Transverse colon (tissue), 4 donors: ENCODE results near the gene NFYA. TPM values are rescaled to one million over a fixed set of nuclear protein-coding genes. Genes with fewer than 3 reads are reported as not detected.
"Not testable (repeated sequence)": the region's sequence is repeated elsewhere in the genome, so short reads cannot be mapped to it uniquely, and the experiment has no call there.

Source experiments
- DNase-seq: peaks from one replicate; pipeline ENCODE4 v3.0.0-alpha.2; 2019
- H3K27ac ChIP-seq, 4 donors: fragments of 200-600 bp; sonication (generic); 2 replicates each; pipeline ENCODE4 v1.5.1; 2016 to 2018; ENCODE audit warnings: inconsistent platforms in 4 of 4
- H3K27me3 ChIP-seq: fragments of 200-600 bp; sonication (generic); 2 replicates; pipeline ENCODE4 v1.5.1; 2017; ENCODE audit warnings: inconsistent platforms
- H3K36me3 ChIP-seq, 4 donors: fragments of 200-600 bp; sonication (generic); 2 replicates each; pipeline ENCODE4 v1.5.1; 2017 to 2019; ENCODE audit warnings: inconsistent platforms in 4 of 4
- H3K4me1 ChIP-seq, 4 donors: fragments of 200-600 bp; sonication (generic); 2 replicates each; pipeline ENCODE4 v1.5.1; 2017 to 2020; ENCODE audit warnings: inconsistent platforms in 4 of 4
- H3K4me3 ChIP-seq, 4 donors: fragments of 200-600 bp; sonication (generic); 1 replicate in 1 of 4; 2 replicates in 3 of 4; pipeline versions ENCODE4 v1.5.1 to v1.6.1; 2017 to 2019; ENCODE audit warnings: inconsistent platforms in 4 of 4
- H3K9me3 ChIP-seq, 2 donors: fragments of 200-600 bp; sonication (generic); 2 replicates each; pipeline ENCODE4 v1.5.1; 2017 to 2019; ENCODE audit warnings: inconsistent platforms in 2 of 2
- EP300 ChIP-seq: sonication (generic); formaldehyde crosslinking; IDR thresholded peaks from one replicate; pipeline ENCODE4 v1.6.1; 2017; ENCODE audit warnings: antibody characterized with exemption, low read depth
- POLR2A ChIP-seq: fragments of 450-650 bp; IDR thresholded peaks from one replicate; pipeline ENCODE4 v1.6.1; 2016; ENCODE audit warnings: antibody characterized with exemption, mild to moderate bottlenecking, moderate library complexity
- POLR2AphosphoS5 ChIP-seq, 3 donors: sonication (generic); formaldehyde crosslinking; IDR thresholded peaks; one replicate each; pipeline ENCODE4 v1.6.1; 2016; ENCODE audit warnings: antibody characterized with exemption in 3 of 3
- WGBS, 2 donors: methylation state at CpG; one replicate each; pipeline ENCODE4 v1.1.5; 2018; ENCODE audit warnings: low coverage in 1 of 2; 5-methylcytosine and 5-hydroxymethylcytosine counted together
- in situ Hi-C, 4 donors: fragments of 200-750 bp; cut with MboI; loops; one replicate each; pipeline versions ENCODE4 v1.15.0 to v1.15.1; 2017; ENCODE audit warnings: low sequenced_read_pairs in 3 of 4, low pct_ligation_motif_present in 1 of 4, low pct_unique_long_range_greater_than_20kb in 1 of 4
- intact Hi-C: fragments of 100-400 bp; cut with DNase I; formaldehyde crosslinking; loops from one replicate; pipeline ENCODE4 v1.15.1; 2023; ENCODE audit warnings: low total_unique reads
- total RNA-seq, 4 donors: library from RNA; depleted of rRNA; stranded (reverse); fragments of >200 nt; gene quantifications; one replicate each; pipeline ENCODE4 v1.1.0, GENCODE V29; 2016
- TF ChIP-seq, protein P1 (sequence below), 5 experiments: fragments of 200-600 bp in 3 of 5; fragments of 450-650 bp in 2 of 5; sonication (generic) in 3 of 5; IDR thresholded peaks; 1 replicate in 2 of 5; 2 replicates in 3 of 5; pipeline ENCODE4 v1.5.1; 2016 to 2017; ENCODE audit warnings: antibody characterized with exemption in 5 of 5, inconsistent platforms in 3 of 5, mild to moderate bottlenecking in 2 of 5, moderate library complexity in 1 of 5

The NFYA gene
- total RNA-seq, 4 donors from 2014 or later: 11.1 to 64.3 (median 20.9) TPM

DNA sequence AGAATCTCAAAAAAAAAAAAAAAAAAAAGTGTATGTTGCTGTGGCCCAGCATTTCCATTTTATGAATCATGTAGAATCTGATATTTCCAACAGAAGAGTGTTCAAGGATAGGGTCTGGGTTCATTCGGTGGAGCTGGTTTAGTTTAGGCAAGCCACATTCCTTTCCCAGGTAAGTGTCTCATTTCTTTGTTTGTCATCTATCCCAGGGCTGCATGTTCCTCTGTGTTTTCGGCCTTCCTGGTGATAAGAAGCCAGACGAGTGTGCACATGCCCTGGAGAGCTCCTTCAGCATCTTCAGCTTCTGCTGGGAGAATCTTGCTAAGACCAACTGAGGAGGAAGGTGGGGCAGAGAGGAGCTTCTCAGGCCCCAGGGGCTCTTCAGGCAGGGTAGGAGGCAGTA lies 38.2 kb downstream of the NFYA start:
- TF ChIP-seq EP300: no peak
- TF ChIP-seq, protein P1, sequence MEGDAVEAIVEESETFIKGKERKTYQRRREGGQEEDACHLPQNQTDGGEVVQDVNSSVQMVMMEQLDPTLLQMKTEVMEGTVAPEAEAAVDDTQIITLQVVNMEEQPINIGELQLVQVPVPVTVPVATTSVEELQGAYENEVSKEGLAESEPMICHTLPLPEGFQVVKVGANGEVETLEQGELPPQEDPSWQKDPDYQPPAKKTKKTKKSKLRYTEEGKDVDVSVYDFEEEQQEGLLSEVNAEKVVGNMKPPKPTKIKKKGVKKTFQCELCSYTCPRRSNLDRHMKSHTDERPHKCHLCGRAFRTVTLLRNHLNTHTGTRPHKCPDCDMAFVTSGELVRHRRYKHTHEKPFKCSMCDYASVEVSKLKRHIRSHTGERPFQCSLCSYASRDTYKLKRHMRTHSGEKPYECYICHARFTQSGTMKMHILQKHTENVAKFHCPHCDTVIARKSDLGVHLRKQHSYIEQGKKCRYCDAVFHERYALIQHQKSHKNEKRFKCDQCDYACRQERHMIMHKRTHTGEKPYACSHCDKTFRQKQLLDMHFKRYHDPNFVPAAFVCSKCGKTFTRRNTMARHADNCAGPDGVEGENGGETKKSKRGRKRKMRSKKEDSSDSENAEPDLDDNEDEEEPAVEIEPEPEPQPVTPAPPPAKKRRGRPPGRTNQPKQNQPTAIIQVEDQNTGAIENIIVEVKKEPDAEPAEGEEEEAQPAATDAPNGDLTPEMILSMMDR (IDR thresholded peaks at IDR 0.05): no peak
- TF ChIP-seq POLR2A: no peak
- no peak for TF ChIP-seq POLR2AphosphoS5 (IDR thresholded peaks at IDR 0.05)
- H3K27ac ChIP-seq: no peak overlapping the region
- no peaks in the 10 kb centered on the region for H3K4me1 ChIP-seq
- WGBS, 2 donors: 90 to 100% methylated on average over 1 to 3 of the region's 3 CpGs
- no peaks in the 10 kb centered on the region for H3K9me3 ChIP-seq
- H3K4me3 ChIP-seq: no peak overlapping the region
- intact Hi-C loops: loop anchor here (5.0 kb wide), 1 partner anchor 479 kb away; no protein-coding TSS in a partner anchor
- H3K36me3 ChIP-seq: no peaks in the 10 kb centered on the region
- in situ Hi-C loops: no loop called here
- no peak for DNase-seq
- no peaks in the 10 kb centered on the region for H3K27me3 ChIP-seq

DNA sequence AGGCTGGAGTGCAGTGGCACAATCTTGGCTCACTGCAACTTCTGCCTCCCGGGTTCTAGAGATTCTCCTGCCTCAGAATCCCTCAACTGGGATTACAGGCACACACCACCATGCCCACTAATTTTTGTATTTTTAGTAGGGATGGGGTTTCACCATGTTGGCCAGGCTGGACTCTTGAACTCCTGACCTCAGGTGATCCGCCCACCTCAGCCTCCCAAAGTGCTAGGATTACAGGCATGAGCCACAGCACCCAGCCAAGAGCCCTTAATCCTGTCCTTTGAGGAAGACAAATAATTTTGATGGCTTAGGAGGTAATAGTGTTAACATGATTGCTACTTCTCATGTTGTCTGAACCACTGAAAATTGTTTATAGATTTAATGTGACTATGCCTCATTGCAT lies 42.3 kb downstream of the NFYA start:
- H3K4me1 ChIP-seq, DNase-seq, intact Hi-C loops, H3K27ac ChIP-seq, H3K9me3 ChIP-seq, H3K27me3 ChIP-seq, H3K36me3 ChIP-seq, in situ Hi-C loops, H3K4me3 ChIP-seq: not testable (repeated sequence)
- 87% methylated on average over 2 of the region's 2 CpGs; no CpG with 5 or more reads in 1 of the 2 donors for WGBS, 2 donors

DNA sequence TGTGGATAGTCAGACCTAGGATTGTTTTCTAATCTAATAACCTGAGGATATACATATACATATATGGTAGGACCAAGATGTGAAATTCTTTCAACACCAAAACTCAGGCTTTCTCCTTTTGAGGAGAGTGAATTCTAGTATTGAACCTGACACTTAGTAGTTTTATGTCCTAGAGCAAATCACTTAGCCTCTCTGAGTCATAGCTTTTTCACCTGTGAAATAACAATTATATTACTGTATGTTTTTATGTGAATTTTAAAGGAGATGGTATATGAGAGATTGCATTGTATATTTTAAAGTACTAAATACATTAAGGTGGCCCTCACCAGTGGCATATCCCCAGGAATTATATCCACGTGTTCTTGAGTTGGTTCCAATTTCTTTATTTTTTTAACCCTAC lies 46.7 kb downstream of the NFYA start:
- H3K27me3 ChIP-seq: no peaks in the 10 kb centered on the region
- no peak for DNase-seq
- 46 to 75% methylated on average over 1 of the region's 1 CpG for WGBS, 2 donors
- TF ChIP-seq, protein P1 (IDR thresholded peaks at IDR 0.05): no peak
- TF ChIP-seq POLR2A (no peak), POLR2AphosphoS5 (IDR thresholded peaks at IDR 0.05) (no peak), EP300 (no peak)
- in situ Hi-C loops: no loop called here
- intact Hi-C loops: no loop called here
- H3K9me3 ChIP-seq: no peaks in the 10 kb centered on the region
- H3K36me3 ChIP-seq: no peaks in the 10 kb centered on the region
- H3K4me3 ChIP-seq: no peak overlapping the region
- no peak overlapping the region for H3K27ac ChIP-seq
- H3K4me1 ChIP-seq: no peaks in the 10 kb centered on the region

DNA sequence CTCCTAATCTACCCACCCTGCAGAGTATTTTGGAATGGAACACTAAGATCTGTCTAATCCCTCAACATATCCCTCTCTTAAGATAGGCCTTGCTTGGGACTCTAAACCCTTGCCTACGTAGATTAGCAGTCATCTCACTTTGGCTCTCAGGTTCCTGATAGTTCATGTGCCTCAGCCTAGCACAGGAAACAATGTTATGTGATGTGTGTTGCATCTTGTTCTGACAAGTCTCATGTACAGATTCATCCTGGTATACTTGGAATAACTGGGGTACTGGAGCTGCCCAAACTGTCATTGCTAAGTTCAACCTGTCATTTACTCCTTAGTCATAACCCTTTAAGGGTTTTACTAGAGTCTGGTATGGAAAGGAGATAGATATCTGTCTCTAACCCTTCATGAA lies 47.3 kb downstream of the NFYA start:
- H3K4me3 ChIP-seq: no peak overlapping the region
- TF ChIP-seq POLR2A: no peak
- TF ChIP-seq POLR2AphosphoS5 (IDR thresholded peaks at IDR 0.05): no peak
- TF ChIP-seq, protein P1 (IDR thresholded peaks at IDR 0.05): no peak
- no peak for TF ChIP-seq EP300
- no peaks in the 10 kb centered on the region for H3K36me3 ChIP-seq
- H3K4me1 ChIP-seq: no peaks in the 10 kb centered on the region
- no peak overlapping the region for H3K27ac ChIP-seq
- H3K27me3 ChIP-seq: no peaks in the 10 kb centered on the region
- in situ Hi-C loops (no loop called here), intact Hi-C loops (no loop called here)
- 86 to 95% methylated on average over 1 of the region's 1 CpG for WGBS, 2 donors
- DNase-seq: no peak
- no peaks in the 10 kb centered on the region for H3K9me3 ChIP-seq

DNA sequence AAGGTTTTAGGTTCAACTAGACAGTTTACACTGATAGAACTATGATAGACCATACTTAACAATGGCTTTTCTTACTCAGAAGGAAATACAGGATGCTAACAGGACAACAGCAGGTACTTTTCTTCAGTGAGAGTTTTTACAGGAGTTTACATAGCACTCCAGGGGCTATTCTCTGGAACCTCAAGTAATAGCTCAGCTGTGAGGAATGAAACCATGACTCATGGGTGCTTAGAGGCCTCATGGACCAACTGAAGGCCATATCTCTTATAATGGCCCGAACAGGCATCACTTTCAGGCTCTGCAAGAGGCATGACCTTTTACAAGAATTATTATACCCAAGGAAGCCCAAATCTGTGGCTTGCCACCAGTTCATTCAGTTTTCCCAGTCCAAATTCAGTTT lies 49.6 kb downstream of the NFYA start:
- H3K27me3 ChIP-seq: no peaks in the 10 kb centered on the region
- no peak overlapping the region for H3K27ac ChIP-seq
- TF ChIP-seq, protein P1 (IDR thresholded peaks at IDR 0.05): no peak
- TF ChIP-seq EP300 (no peak), POLR2AphosphoS5 (IDR thresholded peaks at IDR 0.05) (no peak), POLR2A (no peak)
- intact Hi-C loops: no loop called here
- no peaks in the 10 kb centered on the region for H3K9me3 ChIP-seq
- 88% methylated on average over 1 of the region's 1 CpG; no CpG with 5 or more reads in 1 of the 2 donors for WGBS, 2 donors
- no peak for DNase-seq
- no peaks in the 10 kb centered on the region for H3K36me3 ChIP-seq
- in situ Hi-C loops: no loop called here
- H3K4me3 ChIP-seq: no peak overlapping the region
- H3K4me1 ChIP-seq: no peaks in the 10 kb centered on the region
